HEK293T (cell line): Measurements from ENCODE around the gene ADGRG1.

Experiments
- CTCF ChIA-PET: fragments of 350-600 bp; formaldehyde crosslinking; extraction: SDS; loops from one replicate; lab custom pipeline; 2021; ENCODE audit warnings: antibody characterized with exemption, inconsistent platforms; lab: Yijun Ruan, JAX
- POLR2A ChIA-PET: fragments of 350-600 bp; formaldehyde crosslinking; extraction: SDS; loops from one replicate; lab custom pipeline; 2020; ENCODE audit warnings: antibody characterized with exemption, inconsistent platforms; lab: Yijun Ruan, JAX
- DNase-seq: peaks from one replicate; pipeline ENCODE4 v3.0.0; 2012; ENCODE audit warnings: mixed read lengths; ENCODE audit errors: extremely low spot score
- ARNT ChIP-seq: fragments of 450-650 bp; IDR thresholded peaks from 2 replicates; pipeline ENCODE4 v1.6.1; 2017; ENCODE audit warnings: mild to moderate bottlenecking
- BHLHE40 ChIP-seq: fragments of 450-650 bp; IDR thresholded peaks from 2 replicates; pipeline ENCODE4 v1.6.1; 2016; ENCODE audit warnings: mild to moderate bottlenecking, moderate library complexity, borderline replicate concordance
- CTBP1 ChIP-seq: fragments of 450-650 bp; IDR thresholded peaks from 2 replicates; pipeline ENCODE4 v1.6.1; 2016; ENCODE audit warnings: borderline replicate concordance
- ELF4 ChIP-seq: fragments of 450-650 bp; IDR thresholded peaks from 2 replicates; pipeline ENCODE4 v1.6.1; 2017; ENCODE audit warnings: antibody characterized with exemption
- FOXA1 ChIP-seq: fragments of 450-650 bp; IDR thresholded peaks from 2 replicates; pipeline ENCODE4 v1.6.1; 2016; ENCODE audit warnings: mild to moderate bottlenecking
- FOXK2 ChIP-seq: fragments of 450-650 bp; IDR thresholded peaks from 2 replicates; pipeline ENCODE4 v1.6.1; 2016; ENCODE audit warnings: mild to moderate bottlenecking
- FOXM1 ChIP-seq: fragments of 450-650 bp; IDR thresholded peaks from 2 replicates; pipeline ENCODE4 v1.6.1; 2017; ENCODE audit warnings: mild to moderate bottlenecking, borderline replicate concordance
- HDGF ChIP-seq: fragments of 450-650 bp; IDR thresholded peaks from 2 replicates; pipeline ENCODE4 v1.6.1; 2017; ENCODE audit warnings: antibody characterized with exemption, borderline replicate concordance
- L3MBTL2 ChIP-seq: fragments of 450-650 bp; conservative IDR thresholded peaks from 2 replicates; pipeline ENCODE4 v1.6.1; 2016; ENCODE audit warnings: mild to moderate bottlenecking
- LEF1 ChIP-seq: fragments of 450-650 bp; IDR thresholded peaks from 2 replicates; pipeline ENCODE4 v1.6.1; 2017; ENCODE audit warnings: mild to moderate bottlenecking, borderline replicate concordance
- NFRKB ChIP-seq: fragments of 450-650 bp; IDR thresholded peaks from 2 replicates; pipeline ENCODE4 v1.6.1; 2016; ENCODE audit warnings: mild to moderate bottlenecking, moderate library complexity
- SP1 ChIP-seq: fragments of 450-650 bp; IDR thresholded peaks from 2 replicates; pipeline ENCODE4 v1.6.1; 2017
- SUZ12 ChIP-seq: fragments of 450-650 bp; IDR thresholded peaks from 2 replicates; pipeline ENCODE4 v1.6.1; 2016; ENCODE audit warnings: mild to moderate bottlenecking
- TARDBP ChIP-seq: fragments of 450-650 bp; IDR thresholded peaks from 2 replicates; pipeline ENCODE4 v1.6.1; 2016
- ZNF384 ChIP-seq: fragments of 450-650 bp; IDR thresholded peaks from 2 replicates; pipeline ENCODE4 v1.6.1; 2016
- TF ChIP-seq, protein P1 (sequence below): fragments of 450-650 bp; IDR thresholded peaks from 2 replicates; pipeline ENCODE4 v1.6.1; 2016

The ADGRG1 gene

DNA sequence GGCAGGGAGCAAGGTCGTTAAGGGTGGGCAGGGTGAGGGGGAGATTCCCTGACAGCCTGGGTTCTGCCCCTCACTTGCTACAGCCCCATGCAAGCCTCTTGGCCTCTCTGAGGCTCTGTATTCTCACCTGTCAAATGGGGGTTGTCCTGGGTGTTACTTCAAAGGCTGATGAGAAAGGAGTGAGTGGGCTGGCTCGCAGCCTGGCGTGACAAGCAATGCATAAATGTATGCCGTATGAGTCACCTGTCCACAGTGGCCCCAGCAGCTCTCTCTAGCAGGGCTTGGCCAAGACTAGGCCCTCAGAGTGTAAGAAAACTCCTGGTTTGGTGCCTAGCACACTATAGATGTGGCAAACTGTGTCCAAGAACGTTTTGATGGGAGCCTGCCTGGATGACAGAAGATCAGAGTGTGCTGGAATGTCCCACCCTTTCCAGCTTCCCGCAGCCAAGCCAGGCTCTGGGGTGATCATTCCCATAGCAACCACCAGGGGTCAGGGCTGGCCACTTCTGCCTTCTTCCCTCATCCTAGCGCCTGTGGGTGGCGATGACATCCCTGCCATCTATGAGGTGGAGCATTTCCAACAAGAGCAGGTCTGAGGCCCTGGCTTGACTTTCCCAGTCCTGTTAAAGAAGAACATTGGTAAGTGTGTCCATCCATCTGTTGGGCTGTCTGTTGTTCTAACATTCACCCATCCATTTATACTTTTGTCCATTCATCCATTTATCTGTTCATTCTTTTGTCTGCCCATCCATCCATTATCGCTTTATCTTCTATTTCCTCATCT is 37.2 kb upstream of the ADGRG1 start:
- DNase-seq, result peak; percentile 84
- ChIA-PET CTCF (interaction anchor here (0.6 to 1.7 kb wide), 14 partner anchors 9 to 302 kb away, joined by 3 to 9 read pairs (median 4); no protein-coding TSS in a partner anchor), POLR2A (interaction anchor here (0.8 kb wide), 1 partner anchor 8 kb away, joined by 3 read pairs; no protein-coding TSS in a partner anchor)
- no peak for TF ChIP-seq NFRKB
- no peak for TF ChIP-seq CTBP1
- TF ChIP-seq SUZ12, result no peak
- TF ChIP-seq FOXK2, result no peak
- TF ChIP-seq ELF4, result no peak
- TF ChIP-seq HDGF, result no peak
- no peak for TF ChIP-seq L3MBTL2
- TF ChIP-seq, protein P1, sequence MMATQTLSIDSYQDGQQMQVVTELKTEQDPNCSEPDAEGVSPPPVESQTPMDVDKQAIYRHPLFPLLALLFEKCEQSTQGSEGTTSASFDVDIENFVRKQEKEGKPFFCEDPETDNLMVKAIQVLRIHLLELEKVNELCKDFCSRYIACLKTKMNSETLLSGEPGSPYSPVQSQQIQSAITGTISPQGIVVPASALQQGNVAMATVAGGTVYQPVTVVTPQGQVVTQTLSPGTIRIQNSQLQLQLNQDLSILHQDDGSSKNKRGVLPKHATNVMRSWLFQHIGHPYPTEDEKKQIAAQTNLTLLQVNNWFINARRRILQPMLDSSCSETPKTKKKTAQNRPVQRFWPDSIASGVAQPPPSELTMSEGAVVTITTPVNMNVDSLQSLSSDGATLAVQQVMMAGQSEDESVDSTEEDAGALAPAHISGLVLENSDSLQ, result no peak
- TF ChIP-seq FOXM1, result no peak
- no peak for TF ChIP-seq FOXA1
- TF ChIP-seq BHLHE40, result no peak
- TF ChIP-seq LEF1, result no peak
- no peak for TF ChIP-seq ARNT
- no peak for TF ChIP-seq ZNF384
- no peak for TF ChIP-seq TARDBP
- TF ChIP-seq SP1, result no peak

DNA sequence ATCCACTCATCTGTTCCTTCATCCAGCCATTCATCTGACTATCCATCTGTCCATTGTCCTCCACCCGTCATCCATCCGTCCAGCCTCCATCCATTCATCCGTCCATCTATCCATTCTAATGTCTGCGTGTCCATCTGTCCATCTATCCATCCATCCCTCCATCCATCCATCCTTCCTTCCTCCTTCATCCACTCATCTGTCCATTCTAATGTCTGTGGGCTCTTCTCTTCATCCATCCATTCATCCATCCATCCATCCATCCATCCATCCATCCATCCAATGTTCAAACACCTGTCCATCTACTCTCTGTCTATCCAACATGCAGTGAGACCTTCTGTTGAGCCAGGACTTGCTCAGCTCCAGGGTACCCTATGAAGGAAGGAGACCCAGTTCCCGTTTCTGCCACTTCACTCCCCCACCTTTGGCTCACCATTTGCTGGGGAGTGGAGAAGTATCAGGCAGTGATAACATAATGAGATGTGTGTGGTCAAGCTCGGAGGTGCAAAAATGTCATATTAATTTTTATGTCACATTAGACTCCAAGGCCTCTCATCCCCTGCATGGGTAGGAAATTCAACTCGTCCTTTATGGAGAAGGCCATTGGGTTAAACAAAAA is 36.5 kb upstream of the ADGRG1 start:
- DNase-seq, result no peak
- TF ChIP-seq SUZ12 (no peak), SP1 (no peak), FOXM1 (no peak), LEF1 (no peak), ZNF384 (no peak), FOXA1 (no peak), HDGF (no peak), CTBP1 (no peak), ARNT (no peak), ELF4 (no peak)
- TF ChIP-seq, protein P1, result no peak
- ChIA-PET CTCF (interaction anchor here (1.0 to 1.6 kb wide), 3 partner anchors 15 to 29 kb away, joined by 3 to 9 read pairs (median 4); no protein-coding TSS in a partner anchor), POLR2A (no interaction called here)

DNA sequence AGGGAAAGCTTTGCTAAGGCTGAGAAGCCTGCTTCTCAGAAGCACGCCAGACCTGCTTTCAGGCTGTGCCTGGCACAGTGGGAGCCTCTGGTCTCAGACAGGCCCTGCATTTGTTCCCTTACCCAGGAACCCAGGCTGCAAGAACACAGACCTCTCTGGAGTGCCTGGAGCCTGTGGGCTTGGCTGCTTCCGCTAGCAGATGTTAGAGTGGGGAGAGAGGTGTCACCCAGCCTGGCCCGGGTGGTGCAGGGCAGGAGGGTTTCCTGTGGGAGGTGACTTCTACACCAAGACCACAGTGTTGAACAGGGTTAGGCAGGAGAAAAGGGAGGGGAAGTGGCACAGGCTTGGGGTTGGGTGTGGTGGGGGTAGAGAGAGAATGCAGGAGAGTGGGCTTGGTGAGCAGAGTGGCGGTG is 35.8 kb upstream of the ADGRG1 start:
- ChIA-PET POLR2A (no interaction called here), CTCF (interaction anchor here (0.8 kb wide), 1 partner anchor 75 kb away, joined by 3 read pairs; no protein-coding TSS in a partner anchor)
- DNase-seq, result no peak
- TF ChIP-seq SP1, result no peak

DNA sequence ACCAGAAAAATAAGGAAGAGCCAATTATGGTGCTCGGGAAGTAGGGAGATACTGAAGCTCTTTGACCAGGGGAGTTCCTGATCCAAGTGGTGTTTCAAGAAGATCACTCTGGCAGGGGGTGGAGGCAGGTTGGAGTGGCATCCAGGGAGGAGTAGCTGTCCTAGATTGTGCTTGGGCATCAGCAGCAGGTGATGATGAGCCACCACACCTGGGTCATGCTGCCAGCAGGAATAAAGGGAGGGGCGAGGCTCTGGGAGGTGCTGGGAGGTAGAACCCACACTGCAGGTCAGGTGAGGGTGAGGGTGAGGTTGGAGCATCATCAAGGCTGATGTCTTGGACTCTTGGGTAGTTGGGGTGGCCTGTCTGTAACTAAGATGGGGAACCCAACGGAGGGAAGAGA is 35.4 kb upstream of the ADGRG1 start:
- ChIA-PET CTCF (interaction anchor here (0.7 to 0.8 kb wide), 2 partner anchors 44 to 75 kb away, joined by 3 read pairs; no protein-coding TSS in a partner anchor), POLR2A (no interaction called here)
- DNase-seq, result no peak
- TF ChIP-seq, protein P1, result no peak
- TF ChIP-seq SP1 (no peak), SUZ12 (no peak), ELF4 (no peak), FOXK2 (no peak), BHLHE40 (no peak), ARNT (no peak), NFRKB (no peak), ZNF384 (no peak), FOXM1 (no peak), CTBP1 (no peak), FOXA1 (no peak), LEF1 (no peak), HDGF (no peak), L3MBTL2 (no peak), TARDBP (no peak)

DNA sequence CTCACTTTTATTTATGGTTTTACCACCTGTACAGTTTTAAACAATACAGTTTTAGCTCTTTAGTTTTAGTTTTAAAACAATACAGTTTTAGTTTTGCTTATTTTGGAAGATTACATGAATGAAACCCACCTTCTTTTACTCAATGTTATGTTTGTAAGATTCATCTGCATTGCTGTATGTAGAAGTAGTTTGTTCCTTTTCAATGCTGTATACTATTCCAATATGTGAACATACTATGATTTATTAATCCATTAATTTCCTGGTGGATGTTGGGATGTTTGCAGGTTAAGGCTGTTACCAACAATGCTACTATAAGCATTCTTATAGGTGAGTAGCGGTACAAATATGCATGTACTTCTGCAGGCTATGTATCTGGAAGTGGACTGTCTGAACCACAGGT is 34.4 kb upstream of the ADGRG1 start:
- TF ChIP-seq SP1, result no peak
- TF ChIP-seq FOXM1, result no peak
- TF ChIP-seq ELF4, result no peak
- no peak for TF ChIP-seq L3MBTL2
- TF ChIP-seq FOXA1, result no peak
- no peak for TF ChIP-seq ZNF384
- TF ChIP-seq FOXK2, result no peak
- TF ChIP-seq, protein P1, result no peak
- no peak for TF ChIP-seq BHLHE40
- TF ChIP-seq ARNT, result no peak
- TF ChIP-seq NFRKB, result no peak
- TF ChIP-seq LEF1, result no peak
- no peak for TF ChIP-seq HDGF
- TF ChIP-seq TARDBP, result no peak
- TF ChIP-seq CTBP1, result no peak
- no peak for TF ChIP-seq SUZ12
- DNase-seq, result no peak
- ChIA-PET POLR2A (no interaction called here), CTCF (no interaction called here)
